GM10847 (cell line): ENCODE measurements around the gene STAC3.

ENCODE experiments used
- POLR2A ChIP-seq: IDR thresholded peaks from 2 replicates; pipeline ENCODE4 v1.6.1; 2011; ENCODE audit not compliant: insufficient read length; ENCODE audit errors: extremely low read depth

The STAC3 gene

DNA sequence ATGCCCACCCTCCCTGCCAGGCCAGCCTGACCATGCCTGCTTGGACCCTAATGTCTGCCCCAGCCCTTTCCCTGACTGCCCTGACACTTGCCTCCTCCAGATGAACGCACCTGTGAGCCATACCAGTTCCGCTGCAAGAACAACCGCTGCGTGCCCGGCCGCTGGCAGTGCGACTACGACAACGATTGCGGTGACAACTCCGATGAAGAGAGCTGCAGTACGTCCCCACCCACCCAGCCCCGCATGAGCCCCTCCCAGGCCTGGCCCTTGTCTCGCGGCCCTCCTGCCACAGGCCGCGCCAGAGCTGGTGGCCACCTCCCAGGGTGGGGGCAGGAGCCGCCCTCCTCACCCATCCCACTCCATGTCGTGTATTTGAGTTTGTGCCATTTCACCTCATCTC lies 48.7 kb downstream of the STAC3 start:
- TF ChIP-seq POLR2A = no peak

DNA sequence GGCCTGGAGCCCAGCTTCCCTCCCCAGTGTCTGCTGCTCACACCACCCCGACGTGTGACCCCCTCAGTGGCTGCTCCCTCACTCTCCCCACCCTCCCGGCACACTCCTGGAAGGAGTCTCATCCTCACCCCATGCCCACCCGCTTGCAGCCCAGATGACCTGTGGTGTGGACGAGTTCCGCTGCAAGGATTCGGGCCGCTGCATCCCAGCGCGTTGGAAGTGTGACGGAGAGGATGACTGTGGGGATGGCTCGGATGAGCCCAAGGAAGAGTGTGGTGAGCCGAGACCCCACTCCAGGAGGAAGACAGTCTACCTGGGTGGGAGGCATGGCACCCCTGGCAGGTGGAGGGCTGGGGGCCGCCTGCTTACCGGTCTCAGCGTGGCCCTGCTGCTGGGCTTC lies 49.4 kb downstream of the STAC3 start:
- no peak for TF ChIP-seq POLR2A

DNA sequence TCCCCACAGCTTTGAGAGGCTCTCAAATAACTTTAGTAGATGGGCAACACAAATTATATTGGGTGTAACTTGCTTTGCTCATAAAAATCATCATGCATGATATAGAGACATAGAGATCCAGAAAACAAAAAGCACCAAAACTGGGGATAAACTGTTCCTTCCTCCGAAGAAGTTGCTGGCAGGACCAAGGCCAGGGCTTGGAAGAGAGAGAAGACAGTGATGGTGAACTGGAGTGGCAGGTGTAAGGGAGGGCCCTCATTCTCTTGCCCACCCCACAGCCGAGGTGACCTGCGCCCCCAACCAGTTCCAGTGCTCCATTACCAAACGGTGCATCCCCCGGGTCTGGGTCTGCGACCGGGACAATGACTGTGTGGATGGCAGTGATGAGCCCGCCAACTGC lies 49.8 kb downstream of the STAC3 start:
- TF ChIP-seq POLR2A = no peak

DNA sequence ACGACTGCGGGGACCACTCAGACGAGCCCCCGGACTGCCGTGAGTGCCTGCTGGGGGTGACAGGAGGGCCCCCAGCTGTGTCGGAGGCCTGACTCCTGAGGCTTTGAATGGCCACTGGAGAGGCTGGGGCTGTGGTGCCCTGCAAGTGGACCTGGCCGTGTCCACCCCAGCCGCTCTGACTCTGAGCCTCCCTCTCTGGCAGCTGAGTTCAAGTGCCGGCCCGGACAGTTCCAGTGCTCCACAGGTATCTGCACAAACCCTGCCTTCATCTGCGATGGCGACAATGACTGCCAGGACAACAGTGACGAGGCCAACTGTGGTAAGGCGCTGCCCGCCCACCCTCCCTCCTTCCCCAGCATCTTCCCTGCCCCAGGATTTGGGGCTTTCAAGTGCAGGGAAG lies 50.5 kb downstream of the STAC3 start:
- TF ChIP-seq POLR2A = no peak

DNA sequence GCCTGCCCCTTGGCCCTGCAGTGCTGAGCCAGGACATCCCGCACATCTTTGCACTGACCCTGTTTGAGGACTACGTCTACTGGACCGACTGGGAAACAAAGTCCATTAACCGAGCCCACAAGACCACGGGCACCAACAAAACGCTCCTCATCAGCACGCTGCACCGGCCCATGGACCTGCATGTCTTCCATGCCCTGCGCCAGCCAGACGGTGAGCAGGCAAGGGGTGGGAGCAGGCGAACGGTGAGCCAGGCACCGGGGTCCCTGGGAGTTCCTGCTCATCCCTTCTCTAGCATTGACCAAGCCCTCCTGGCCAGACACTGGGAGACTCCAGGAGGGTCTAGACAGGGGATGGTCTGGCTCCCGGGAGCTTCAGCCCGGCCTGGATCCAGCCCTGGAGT lies 51.8 kb downstream of the STAC3 start:
- no peak for TF ChIP-seq POLR2A

DNA sequence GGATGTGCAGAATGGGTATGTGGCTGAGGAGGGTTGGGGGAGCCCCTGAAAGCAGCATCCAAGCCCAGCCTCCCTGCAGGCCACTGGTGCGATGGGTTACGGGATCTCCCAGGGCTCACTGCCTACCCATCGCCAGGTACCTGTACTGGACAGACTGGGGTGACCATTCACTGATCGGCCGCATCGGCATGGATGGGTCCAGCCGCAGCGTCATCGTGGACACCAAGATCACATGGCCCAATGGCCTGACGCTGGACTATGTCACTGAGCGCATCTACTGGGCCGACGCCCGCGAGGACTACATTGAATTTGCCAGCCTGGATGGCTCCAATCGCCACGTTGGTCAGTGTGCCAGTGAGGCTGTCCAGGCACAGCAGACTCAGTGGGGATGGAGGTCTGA lies 52.7 kb downstream of the STAC3 start:
- TF ChIP-seq POLR2A = no peak

DNA sequence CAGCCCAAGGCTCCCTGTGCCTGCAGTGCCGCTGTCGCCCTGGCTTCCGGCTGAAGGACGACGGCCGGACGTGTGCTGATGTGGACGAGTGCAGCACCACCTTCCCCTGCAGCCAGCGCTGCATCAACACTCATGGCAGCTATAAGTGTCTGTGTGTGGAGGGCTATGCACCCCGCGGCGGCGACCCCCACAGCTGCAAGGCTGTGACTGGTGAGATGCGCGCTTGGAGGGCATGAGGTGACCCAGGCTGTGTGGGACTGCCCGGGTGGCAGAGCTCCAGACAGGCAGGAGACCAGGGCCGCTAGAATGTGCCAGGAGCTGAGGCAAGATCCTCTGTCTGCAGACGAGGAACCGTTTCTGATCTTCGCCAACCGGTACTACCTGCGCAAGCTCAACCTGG lies 54.0 kb downstream of the STAC3 start:
- no peak for TF ChIP-seq POLR2A

DNA sequence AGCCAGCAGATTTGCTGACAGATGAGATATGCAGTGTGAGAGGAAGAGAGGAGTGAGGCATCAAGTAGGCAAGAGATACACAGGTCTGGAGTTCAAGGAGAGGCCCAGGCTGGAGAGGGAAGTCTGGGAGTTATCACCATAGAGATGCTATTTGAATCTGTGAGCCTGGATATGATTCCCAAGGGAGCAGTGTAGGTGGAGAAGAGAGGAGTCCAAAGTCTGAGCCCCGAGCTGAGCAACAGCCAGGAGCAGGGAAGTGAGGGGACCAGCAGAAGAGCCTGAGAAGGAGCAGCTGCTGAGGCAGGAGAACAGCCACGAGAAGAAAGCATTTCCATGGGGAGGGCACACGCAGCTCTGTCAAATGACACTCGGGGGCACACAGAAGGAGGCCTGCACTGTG lies 54.5 kb downstream of the STAC3 start:
- no peak for TF ChIP-seq POLR2A

DNA sequence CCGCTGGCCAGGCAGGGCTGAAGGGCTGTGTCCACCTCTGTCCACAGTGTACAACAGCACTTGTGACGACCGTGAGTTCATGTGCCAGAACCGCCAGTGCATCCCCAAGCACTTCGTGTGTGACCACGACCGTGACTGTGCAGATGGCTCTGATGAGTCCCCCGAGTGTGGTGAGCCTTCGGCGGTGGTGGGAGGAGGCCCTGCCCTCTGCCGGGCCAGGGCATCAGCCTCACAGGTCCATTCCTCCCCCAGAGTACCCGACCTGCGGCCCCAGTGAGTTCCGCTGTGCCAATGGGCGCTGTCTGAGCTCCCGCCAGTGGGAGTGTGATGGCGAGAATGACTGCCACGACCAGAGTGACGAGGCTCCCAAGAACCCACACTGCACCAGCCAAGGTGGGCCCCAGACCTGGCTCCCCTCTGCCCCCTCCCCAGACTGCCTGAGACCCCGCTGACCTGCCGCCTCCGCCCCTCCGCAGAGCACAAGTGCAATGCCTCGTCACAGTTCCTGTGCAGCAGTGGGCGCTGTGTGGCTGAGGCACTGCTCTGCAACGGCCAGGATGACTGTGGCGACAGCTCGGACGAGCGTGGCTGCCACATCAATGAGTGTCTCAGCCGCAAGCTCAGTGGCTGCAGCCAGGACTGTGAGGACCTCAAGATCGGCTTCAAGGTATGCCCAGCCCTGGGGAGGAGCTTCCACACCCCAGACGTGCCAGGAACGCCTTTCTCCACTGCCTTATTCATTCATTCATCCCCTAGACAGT lies 55.2 kb downstream of the STAC3 start:
- TF ChIP-seq POLR2A = no peak

DNA sequence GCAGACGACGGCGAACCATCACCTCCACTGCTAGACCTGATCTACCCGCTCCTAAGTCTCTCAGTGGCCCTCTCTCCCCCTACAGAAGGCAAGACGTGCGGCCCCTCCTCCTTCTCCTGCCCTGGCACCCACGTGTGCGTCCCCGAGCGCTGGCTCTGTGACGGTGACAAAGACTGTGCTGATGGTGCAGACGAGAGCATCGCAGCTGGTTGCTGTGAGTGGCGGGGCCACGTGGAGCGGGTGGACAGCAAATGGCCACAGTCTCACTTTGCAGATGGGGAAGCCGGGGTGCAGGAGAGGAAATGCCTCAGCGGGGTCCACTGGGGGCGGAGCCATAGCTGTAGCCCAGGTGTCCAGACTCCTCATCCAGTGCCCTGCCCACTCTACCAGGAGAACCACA lies 55.8 kb downstream of the STAC3 start:
- no peak for TF ChIP-seq POLR2A

DNA sequence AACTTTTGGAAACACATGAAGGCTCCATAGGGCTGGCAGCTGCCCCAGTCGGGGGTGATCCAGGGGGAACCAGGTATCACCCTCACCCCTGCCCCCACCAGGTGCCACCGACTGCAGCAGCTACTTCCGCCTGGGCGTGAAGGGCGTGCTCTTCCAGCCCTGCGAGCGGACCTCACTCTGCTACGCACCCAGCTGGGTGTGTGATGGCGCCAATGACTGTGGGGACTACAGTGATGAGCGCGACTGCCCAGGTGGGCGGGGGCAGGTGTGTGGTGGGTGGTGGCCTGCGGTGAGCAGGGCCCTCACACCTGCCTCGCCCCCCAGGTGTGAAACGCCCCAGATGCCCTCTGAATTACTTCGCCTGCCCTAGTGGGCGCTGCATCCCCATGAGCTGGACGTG lies 56.7 kb downstream of the STAC3 start:
- TF ChIP-seq POLR2A = no peak

DNA sequence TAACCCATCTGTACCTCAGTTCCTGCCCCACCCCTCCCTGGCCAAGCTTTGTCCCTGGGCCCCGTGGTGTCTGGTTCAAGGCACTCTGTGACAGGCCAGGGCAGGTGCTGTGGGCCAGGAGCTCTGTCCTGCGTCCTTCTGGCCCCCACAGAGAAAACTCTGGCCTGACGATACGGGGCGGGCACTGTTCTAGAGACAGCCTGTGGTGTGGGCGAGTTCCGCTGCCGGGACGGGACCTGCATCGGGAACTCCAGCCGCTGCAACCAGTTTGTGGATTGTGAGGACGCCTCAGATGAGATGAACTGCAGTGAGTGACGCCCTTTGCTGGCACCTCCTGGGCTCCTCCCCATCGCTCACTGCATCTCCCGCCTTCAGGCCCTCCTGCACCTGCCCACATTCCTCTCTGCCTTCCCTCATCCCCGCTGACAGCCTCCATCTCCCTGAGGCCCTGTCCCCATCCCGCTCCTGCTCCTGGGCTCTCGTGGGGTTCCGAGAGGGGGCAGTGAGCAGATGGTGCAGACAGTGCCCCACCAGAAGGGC lies 57.2 kb downstream of the STAC3 start:
- TF ChIP-seq POLR2A = no peak
